NCI-H1436 treated with DMSO at 0.1 percent for 48 hours (cell line): ENCODE measurements around the gene RBM38.
"Not testable (repeated sequence)": the region's sequence is repeated elsewhere in the genome, so short reads cannot be mapped to it uniquely, and the experiment has no call there.

Source experiments
- DNase-seq: peaks from one replicate; lab custom pipeline; 2025; lab: John Stamatoyannopoulos, UW

RBM38 gene

DNA sequence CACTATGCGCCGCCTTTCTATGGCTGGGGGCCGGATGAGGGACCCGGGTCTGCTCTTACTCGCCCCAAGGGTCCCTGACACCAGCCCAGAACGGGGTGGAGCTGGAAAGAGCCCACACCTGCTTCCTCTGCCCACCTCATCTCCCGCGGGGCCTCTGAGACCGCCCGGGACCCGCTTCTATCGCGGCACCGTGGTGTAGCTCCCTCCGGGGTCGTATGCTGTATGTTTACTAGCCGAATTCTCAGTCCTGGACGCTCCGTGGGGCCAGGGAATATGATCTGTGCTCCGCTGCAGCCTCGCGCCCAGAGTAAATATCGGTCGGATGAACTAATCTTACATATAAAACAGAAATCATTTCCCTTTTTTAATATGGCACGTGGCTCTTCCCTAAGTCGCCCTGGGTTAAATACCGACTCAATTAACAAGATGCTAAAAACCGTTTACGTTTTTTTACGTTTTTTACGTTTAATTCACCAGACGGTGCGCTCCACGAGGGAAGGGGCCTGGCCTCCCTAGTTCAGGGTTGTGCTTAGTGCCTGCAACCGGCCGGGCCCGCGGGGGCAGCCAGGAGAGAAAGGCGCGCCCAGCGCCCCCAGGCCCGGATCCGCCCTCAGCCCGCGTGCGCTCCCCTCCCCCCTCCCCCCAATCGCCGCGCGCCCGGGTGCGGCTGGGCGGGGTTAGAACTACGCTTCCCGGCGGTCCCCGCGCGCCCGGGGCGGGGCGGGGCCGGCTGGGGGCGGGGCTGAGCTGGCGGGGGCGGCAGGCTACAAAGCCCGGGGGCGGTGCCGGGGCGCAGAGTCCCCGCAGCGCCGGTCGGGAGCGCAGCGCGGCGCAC is at the start of gene RBM38:
RBM38 (plus strand) TSS at position 793 of the 835 bp plus-strand sequence. CDS start 186 bp downstream, outside the sequence.
- DNase-seq = no peak

DNA sequence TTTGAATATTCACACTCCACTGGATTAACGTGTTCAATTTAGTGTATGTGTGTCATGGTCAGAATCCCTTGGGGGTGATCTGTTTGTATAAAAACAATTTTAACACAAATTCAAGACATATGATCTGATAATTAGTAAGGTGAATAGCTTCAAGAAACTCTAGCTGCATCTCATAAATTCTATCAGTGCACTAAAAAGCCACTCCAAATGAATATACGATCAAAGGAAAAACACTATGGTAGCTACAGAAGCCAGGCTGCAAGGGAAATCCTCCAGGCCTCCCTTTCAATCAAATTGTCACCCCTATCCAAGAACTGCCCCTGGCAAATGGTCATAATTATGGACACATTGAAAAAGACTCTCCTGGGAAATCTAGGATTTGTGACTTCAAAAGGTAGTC is 49.5 kb upstream of the RBM38 start:
- DNase-seq = no peak

- DNase-seq = no peak
Observed at GRCh38 chr20:57342829-57343228, 48.4 kb upstream of the RBM38 start.

DNA sequence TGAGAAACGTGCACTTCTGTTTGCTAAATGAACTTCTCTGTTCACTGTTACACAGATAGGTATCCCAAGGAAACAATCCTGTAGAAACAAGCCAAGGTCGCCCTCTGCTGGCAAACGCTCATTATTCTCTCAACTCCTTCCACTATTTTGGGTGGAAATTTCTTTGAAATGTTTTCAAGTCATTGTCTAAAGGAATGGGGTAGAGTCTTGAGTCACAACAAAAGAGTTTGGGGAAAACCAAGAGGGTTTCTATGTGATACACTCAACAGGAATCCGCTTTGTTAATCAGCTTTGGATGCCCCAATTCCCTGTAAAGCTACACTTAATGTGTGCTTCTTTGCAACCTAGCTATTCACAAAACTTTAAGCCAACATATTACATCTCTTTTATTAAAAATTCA is 44.7 kb upstream of the RBM38 start:
- no peak for DNase-seq

DNA sequence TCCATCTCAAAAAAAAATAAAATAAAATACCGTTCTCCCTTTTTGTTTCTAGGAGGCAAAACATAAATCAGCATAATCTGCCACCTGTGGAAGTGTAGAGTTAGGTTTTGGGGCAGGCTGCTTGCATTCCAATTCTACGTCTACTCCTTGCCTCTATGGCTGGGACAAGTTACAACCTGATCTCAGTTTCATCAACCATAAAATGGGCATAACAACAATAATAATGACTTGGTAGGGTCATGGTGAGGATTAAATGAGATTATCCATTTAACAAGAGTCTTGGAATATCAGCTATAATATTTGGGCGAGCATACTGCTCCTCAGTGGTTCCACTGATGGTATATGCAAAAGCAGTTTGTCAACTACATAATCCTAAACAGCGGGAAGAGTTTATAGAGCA is 43.8 kb upstream of the RBM38 start:
- DNase-seq = no peak

GRCh38 chr20:57348200-57348921 is 42.8 kb upstream of the RBM38 start:
- not testable (repeated sequence) for DNase-seq

GRCh38 chr20:57348922-57349574 is 42.1 kb upstream of the RBM38 start:
- DNase-seq = not testable (repeated sequence)

DNA sequence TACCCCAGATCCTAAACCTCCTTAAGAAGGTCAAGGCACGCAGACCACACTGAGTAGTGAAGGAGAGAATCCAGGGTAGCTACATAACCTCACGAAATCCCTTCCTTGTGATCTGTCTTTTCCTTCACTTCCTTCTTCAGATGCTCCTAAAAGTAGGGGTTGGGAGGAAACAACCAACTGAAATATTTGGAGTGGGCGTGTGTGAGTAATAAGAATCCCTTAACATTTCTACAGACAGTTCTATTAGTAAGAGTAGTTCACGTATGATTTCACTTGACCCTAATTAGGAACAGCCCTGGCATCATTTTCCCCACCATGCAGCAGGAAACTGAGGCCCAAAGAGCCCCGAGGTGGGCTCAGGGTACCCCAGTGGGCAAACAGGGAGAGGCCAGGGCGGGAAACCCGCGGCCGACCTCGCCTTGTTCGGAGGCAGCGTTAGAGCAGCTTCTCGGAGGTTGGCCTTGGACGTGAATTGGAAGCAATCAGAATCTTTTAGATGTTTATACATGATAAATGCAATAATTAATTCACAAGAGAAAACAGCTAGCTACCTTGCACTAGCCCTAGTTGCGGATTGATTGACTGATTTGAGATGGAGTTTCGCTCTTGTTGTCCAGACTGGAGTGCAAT is 41.0 kb upstream of the RBM38 start:
- no peak for DNase-seq

DNA sequence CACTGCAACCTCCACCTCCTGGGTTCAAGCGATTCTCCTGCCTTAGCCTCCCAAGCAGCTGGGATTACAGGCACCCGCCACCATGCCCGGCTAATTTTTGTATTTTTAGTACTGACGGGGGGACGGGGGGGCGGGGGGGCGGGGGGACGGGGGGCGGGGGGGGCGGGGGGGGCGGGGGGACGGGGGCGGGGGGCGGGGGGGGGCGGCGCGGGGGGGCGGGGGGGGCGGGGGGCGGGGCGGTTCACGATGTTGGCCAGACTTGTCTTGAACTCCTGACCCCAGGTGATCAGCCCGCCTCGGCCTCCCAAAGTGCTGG is 40.5 kb upstream of the RBM38 start:
- not testable (repeated sequence) for DNase-seq

GRCh38 chr20:57351042-57351783 is 40.0 kb upstream of the RBM38 start, which contains the start of gene RAE1:
TSS of gene RAE1 (plus strand) at chr20:57351255. CDS start at chr20:57354039, 2,784 bp downstream.
- peak; percentile 30 for DNase-seq

- no peak for DNase-seq
Observed at GRCh38 chr20:57352305-57352704, 38.9 kb upstream of the RBM38 start.

GRCh38 chr20:57353351-57353750 is 37.8 kb upstream of the RBM38 start:
- no peak for DNase-seq

DNA sequence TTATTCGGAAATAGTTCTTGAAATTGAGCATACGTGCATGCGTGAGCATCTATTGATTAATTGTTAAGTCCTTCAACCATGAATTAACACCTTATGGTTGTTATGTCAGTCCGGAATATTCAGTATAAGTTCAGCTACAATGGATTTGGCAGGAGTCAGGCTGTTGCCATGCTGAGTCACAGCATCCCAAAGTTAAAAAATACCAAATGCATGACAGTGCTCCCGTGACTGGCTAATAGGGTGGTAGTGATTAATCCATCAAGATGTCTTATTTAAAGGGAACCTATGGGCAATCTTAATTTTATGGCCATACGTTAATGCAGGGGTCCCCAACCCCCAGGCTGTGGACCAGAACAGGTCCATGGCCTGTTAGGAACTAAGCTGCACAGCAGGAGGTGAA is 29.7 kb upstream of the RBM38 start:
- no peak for DNase-seq

DNA sequence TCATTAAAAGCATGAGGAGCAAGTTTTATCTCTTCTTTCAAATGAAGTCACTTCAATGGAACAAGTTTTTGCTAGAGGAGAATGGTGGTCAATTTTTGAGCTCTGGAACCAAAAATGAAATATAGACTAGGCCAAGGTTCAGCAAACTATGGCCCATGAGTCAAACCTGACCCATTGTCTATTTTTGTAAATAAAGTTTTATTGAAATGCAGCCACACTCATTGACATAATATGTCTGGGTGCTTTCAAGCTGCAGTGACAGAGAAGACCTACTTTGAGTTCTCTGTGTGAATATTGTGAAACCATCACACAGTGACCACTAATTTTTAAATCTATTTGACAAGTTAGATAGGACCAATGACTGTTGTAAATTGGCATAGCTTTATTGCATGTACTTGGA is 26.7 kb upstream of the RBM38 start:
- DNase-seq = no peak

- DNase-seq = no peak
Observed at GRCh38 chr20:57369596-57369995, 21.6 kb upstream of the RBM38 start.

DNA sequence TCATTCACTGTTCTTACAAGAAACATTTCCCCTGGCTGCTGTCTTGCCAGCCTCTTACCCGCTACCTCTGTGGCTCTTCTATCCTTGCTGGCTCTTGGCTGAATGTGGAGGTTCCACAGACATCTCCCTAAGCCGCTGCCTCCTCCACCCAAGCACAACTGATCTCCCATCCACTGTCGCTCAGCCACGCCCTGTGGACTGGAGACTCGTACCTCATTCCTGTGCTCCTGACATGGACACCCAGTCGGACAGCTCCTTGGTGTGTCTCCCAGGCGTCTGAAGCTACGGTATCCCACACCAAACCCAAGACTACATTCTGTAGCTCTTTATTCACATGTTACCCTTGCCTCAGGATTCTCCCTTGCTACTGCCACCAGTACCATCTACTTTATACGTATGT is 20.9 kb upstream of the RBM38 start:
- no peak for DNase-seq

GRCh38 chr20:57371363-57371762 is 19.8 kb upstream of the RBM38 start:
- no peak for DNase-seq

- DNase-seq = no peak
Observed at GRCh38 chr20:57372157-57372556, 19.0 kb upstream of the RBM38 start.

DNA sequence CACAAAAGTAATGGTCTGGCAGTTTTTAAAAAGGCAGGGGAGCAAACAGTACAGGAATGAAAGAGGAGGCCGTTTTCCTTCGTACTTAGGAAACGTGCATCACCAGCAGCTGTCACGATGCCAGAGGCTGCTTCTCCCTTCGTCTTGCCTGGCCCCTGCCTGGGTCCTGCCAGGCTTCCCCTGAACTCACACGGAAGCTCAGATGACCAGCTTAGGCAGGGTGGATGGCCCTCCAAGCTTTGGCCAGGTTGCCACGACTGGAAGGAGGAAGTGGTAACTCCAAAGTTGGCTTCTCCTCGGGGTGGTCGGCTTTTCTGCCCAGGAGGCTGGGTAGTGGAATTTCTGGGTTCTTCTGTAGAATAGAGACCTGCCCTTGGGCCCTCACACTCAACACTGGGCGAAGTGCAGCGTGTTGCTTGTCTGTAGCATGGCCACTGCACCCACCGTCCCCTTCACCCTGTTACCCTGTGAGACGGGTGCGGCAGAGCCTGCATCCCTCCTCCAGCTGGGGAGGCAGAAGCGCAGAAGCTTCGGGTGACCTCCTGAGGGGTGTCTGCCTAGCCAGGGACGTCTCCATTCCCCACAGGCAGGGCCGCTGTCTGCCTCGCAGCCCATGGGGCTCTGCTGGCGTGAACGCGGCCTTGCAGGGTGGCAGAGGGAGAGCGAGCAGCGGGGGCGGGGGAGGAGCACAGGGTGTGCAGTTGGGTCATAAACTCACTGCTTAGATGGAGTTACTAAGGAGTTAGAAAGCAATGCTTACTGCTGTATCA is 18.4 kb upstream of the RBM38 start:
- no peak for DNase-seq

GRCh38 chr20:57374343-57374930 is 16.8 kb upstream of the RBM38 start:
- DNase-seq = no peak
